A549 (cell line): ENCODE data around the gene KANK2. TPM values are rescaled to one million over a fixed set of nuclear protein-coding genes. Genes with fewer than 3 reads are reported as not detected.

Source experiments
- ATAC-seq, 2 experiments: fragments of 200-7000 bp in 1 of 2; fragments of >200 bp in 1 of 2; cut with Nextera tagmentation in 1 of 2; cut with Tn5 transposase in 1 of 2; 3 replicates each; pipeline versions ENCODE4 v1.8.0 to v1.9.1; 2018 to 2020; ENCODE audit warnings: mild to moderate bottlenecking in 1 of 2, moderate library complexity in 1 of 2
- CTCF ChIA-PET: fragments of 300-600 bp; sonication (Branson Sonifier 250); formaldehyde crosslinking; extraction: SDS; loops from one replicate; lab custom pipeline; 2021; ENCODE audit warnings: antibody characterized with exemption, inconsistent platforms; lab: Yijun Ruan, JAX
- POLR2A ChIA-PET: fragments of 350-600 bp; formaldehyde crosslinking; extraction: SDS; loops from one replicate; lab custom pipeline; 2021; ENCODE audit warnings: antibody characterized with exemption, inconsistent platforms; lab: Yijun Ruan, JAX
- DNase-seq, 2 experiments: peaks; one replicate each; pipeline versions ENCODE4 v3.0.0 to v3.0.0-alpha.2; 2011 to 2016; ENCODE audit warnings: low read depth in 1 of 2, low spot score in 1 of 2
- FAIRE-seq: peaks from 2 replicates; lab custom pipeline; 2011; peaks lifted over from hg19 to GRCh38; lab: Jason Lieb, UNC
- H3K27ac ChIP-seq, 2 experiments: fragments of >200 bp; sonication (Bioruptor Twin); formaldehyde crosslinking; 3 replicates each; pipeline ENCODE4 v1.5.1; 2016 to 2017
- H3K4me1 ChIP-seq: fragments of >200 bp; sonication (Bioruptor Twin); formaldehyde crosslinking; 3 replicates; pipeline ENCODE4 v1.6.1; 2016
- H3K4me2 ChIP-seq: fragments of >200 bp; sonication (Bioruptor Twin); formaldehyde crosslinking; 3 replicates; pipeline ENCODE4 v1.6.1; 2016
- H3K4me3 ChIP-seq: fragments of >200 bp; sonication (Bioruptor Twin); formaldehyde crosslinking; 3 replicates; pipeline ENCODE4 v1.5.1; 2016
- H3K9me3 ChIP-seq: fragments of >200 bp; sonication (Bioruptor Twin); formaldehyde crosslinking; 3 replicates; pipeline ENCODE4 v1.6.1; 2016
- CBX2 ChIP-seq: fragments of 200-600 bp; sonication (generic); IDR thresholded peaks from 2 replicates; pipeline ENCODE4 v1.6.1; 2016; ENCODE audit warnings: low read depth, mild to moderate bottlenecking, borderline replicate concordance
- CBX8 ChIP-seq: fragments of 200-600 bp; sonication (generic); IDR thresholded peaks from 2 replicates; pipeline ENCODE4 v1.6.1; 2016
- CHD2 ChIP-seq: fragments of 150-350 bp; IDR thresholded peaks from 2 replicates; pipeline ENCODE4 v1.6.1; 2014; ENCODE audit warnings: low read length; ENCODE audit not compliant: partially characterized antibody
- CHD4 ChIP-seq: fragments of 200-600 bp; sonication (generic); IDR thresholded peaks from 2 replicates; pipeline ENCODE4 v1.6.1; 2016; ENCODE audit warnings: antibody characterized with exemption, mild to moderate bottlenecking, borderline replicate concordance
- E2F6 ChIP-seq: IDR thresholded peaks from 2 replicates; pipeline ENCODE4 v1.6.1; 2012; ENCODE audit warnings: low read depth, borderline replicate concordance
- EHMT2 ChIP-seq: fragments of 200-600 bp; sonication (generic); IDR thresholded peaks from 2 replicates; pipeline ENCODE4 v1.6.1; 2016; ENCODE audit warnings: antibody characterized with exemption, low read depth, mild to moderate bottlenecking, moderate library complexity
- EP300 ChIP-seq, 2 experiments: fragments of >200 bp; sonication (Bioruptor Twin); formaldehyde crosslinking; IDR thresholded peaks; 2 replicates in 1 of 2; 3 replicates in 1 of 2; pipeline ENCODE4 v1.6.1; 2016 to 2017
- ESRRA ChIP-seq: fragments of 150-350 bp; IDR thresholded peaks from 2 replicates; pipeline ENCODE4 v1.6.1; 2014; ENCODE audit warnings: mild to moderate bottlenecking, low read length, borderline replicate concordance
- HDAC2 ChIP-seq: fragments of 200-600 bp; sonication (generic); IDR thresholded peaks from 2 replicates; pipeline ENCODE4 v1.6.1; 2016
- HES2 ChIP-seq: fragments of >200 bp; sonication (Bioruptor Twin); formaldehyde crosslinking; IDR thresholded peaks from 2 replicates; pipeline ENCODE4 v1.6.1; 2016
- HEYL ChIP-seq: fragments of 250-450 bp; sonication (Bioruptor Pico); IDR thresholded peaks from 2 replicates; pipeline ENCODE4 v1.8.0; 2021; ENCODE audit warnings: mild to moderate bottlenecking, moderate library complexity
- HOXA7 ChIP-seq: fragments of 250-450 bp; sonication (Bioruptor Pico); IDR thresholded peaks from 2 replicates; pipeline ENCODE4 v1.5.0; 2020; ENCODE audit warnings: mild to moderate bottlenecking, moderate library complexity
- HOXB5 ChIP-seq: fragments of 250-450 bp; sonication (Bioruptor Pico); IDR thresholded peaks from 2 replicates; pipeline ENCODE4 v1.5.0; 2020; ENCODE audit warnings: mild to moderate bottlenecking, moderate library complexity
- JUN ChIP-seq, 2 experiments: fragments of >200 bp; sonication (Bioruptor Twin); formaldehyde crosslinking; IDR thresholded peaks; 2 replicates in 1 of 2; 3 replicates in 1 of 2; pipeline ENCODE4 v1.6.1; 2016 to 2017
- MYC ChIP-seq: IDR thresholded peaks from 2 replicates; pipeline ENCODE4 v1.6.1; 2012; ENCODE audit warnings: mild to moderate bottlenecking, inconsistent platforms, low read length, improper control_type of control experiment, borderline replicate concordance
- NFE2L2 ChIP-seq: fragments of 150-350 bp; conservative IDR thresholded peaks from 2 replicates; pipeline ENCODE4 v1.6.1; 2014; ENCODE audit warnings: low read length
- NPAS2 ChIP-seq: fragments of 250-450 bp; sonication (Bioruptor Pico); IDR thresholded peaks from 2 replicates; pipeline ENCODE4 v1.8.0; 2022; ENCODE audit warnings: mild to moderate bottlenecking, moderate library complexity, borderline replicate concordance
- RAD21 ChIP-seq, 2 experiments: fragments of >200 bp in 1 of 2; sonication (Bioruptor Twin) in 1 of 2; formaldehyde crosslinking in 1 of 2; IDR thresholded peaks in 1 of 2; conservative IDR thresholded peaks in 1 of 2; 2 replicates in 1 of 2; 3 replicates in 1 of 2; pipeline ENCODE4 v1.6.1; 2012 to 2018; ENCODE audit warnings: inconsistent platforms in 1 of 2
- RCOR1 ChIP-seq: fragments of 150-350 bp; IDR thresholded peaks from 2 replicates; pipeline ENCODE4 v1.6.1; 2014; ENCODE audit warnings: antibody characterized with exemption, low read length, low read depth
- SREBF2 ChIP-seq: fragments of 450-650 bp; IDR thresholded peaks from 2 replicates; pipeline ENCODE4 v1.6.1; 2014; ENCODE audit warnings: mild to moderate bottlenecking, moderate library complexity
- TFCP2L1 ChIP-seq: fragments of 250-450 bp; sonication (Bioruptor Pico); IDR thresholded peaks from 2 replicates; pipeline ENCODE4 v1.5.0; 2021; ENCODE audit warnings: mild to moderate bottlenecking
- ZC3H11A ChIP-seq: fragments of 450-650 bp; IDR thresholded peaks from 2 replicates; pipeline ENCODE4 v1.6.1; 2014; ENCODE audit warnings: antibody characterized with exemption, mild to moderate bottlenecking
- ZFP36 ChIP-seq: fragments of 450-650 bp; IDR thresholded peaks from 2 replicates; pipeline ENCODE4 v1.6.1; 2014; ENCODE audit warnings: borderline replicate concordance; ENCODE audit not compliant: partially characterized antibody
- ZNF302 ChIP-seq: fragments of 250-450 bp; sonication (Bioruptor Pico); IDR thresholded peaks from 2 replicates; pipeline ENCODE4 v1.9.0; 2021; ENCODE audit warnings: inconsistent platforms, mild to moderate bottlenecking, moderate library complexity
- ZSCAN20 ChIP-seq: fragments of 250-450 bp; sonication (Bioruptor Pico); IDR thresholded peaks from 2 replicates; pipeline ENCODE4 v1.8.0; 2022; ENCODE audit warnings: mild to moderate bottlenecking, moderate library complexity
- WGBS: methylation state at CpG from one replicate; pipeline ENCODE4 v1.1.6; 2017; ENCODE audit errors: missing lambda C conversion rate; 5-methylcytosine and 5-hydroxymethylcytosine counted together
- polyA plus RNA-seq, 4 experiments: library from polyadenylated mRNA; depleted of rRNA in 3 of 4; stranded (reverse); fragments of >200 nt; fragmentation: RNase III in 1 of 4; extraction: RNeasy Plus Mini Kit Qiagen cat#74134 plus additional on column Dnase treatment in 1 of 4; gene quantifications; 2 replicates in 3 of 4; 3 replicates in 1 of 4; pipeline ENCODE4 v1.2.3, GENCODE V29; 2011 to 2017
- TF ChIP-seq, protein P1 (sequence below): IDR thresholded peaks from 2 replicates; pipeline ENCODE4 v1.6.1; 2012
- TF ChIP-seq, protein P2 (sequence below): fragments of 250-450 bp; sonication (Bioruptor Pico); IDR thresholded peaks from 2 replicates; pipeline ENCODE4 v1.5.0; 2021; ENCODE audit warnings: mild to moderate bottlenecking, moderate library complexity, borderline replicate concordance
- TF ChIP-seq, protein P3 (sequence below): fragments of 250-450 bp; sonication (Bioruptor Pico); IDR thresholded peaks from 2 replicates; pipeline ENCODE4 v1.5.0; 2020; ENCODE audit warnings: low read depth, mild to moderate bottlenecking, moderate library complexity
- TF ChIP-seq, protein P4 (sequence below): fragments of 450-650 bp; IDR thresholded peaks from 2 replicates; pipeline ENCODE4 v1.6.1; 2014; ENCODE audit warnings: antibody characterized with exemption

The KANK2 gene
- polyA plus RNA-seq, 2 of the 4 experiments (the other 2 are of a cell fraction): 20.5 to 68.0 TPM

DNA sequence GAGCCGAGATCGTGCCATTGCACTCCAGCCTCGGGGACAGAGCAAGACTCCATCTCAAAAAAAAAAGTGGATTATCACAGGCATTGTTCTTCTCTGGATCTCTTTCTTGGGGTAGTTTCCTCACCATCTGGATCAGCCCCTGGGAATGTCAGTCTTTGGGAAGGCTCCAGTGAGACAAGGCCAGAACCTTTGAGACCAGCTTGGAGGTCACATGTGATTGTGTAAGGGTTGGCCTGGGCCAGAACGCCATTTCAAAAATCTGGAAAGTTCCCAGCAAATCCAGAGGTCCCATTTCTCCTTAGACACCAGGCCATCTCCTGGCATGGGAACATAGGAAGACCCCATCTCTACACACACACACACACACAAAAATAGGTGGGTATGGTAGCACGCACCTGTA, 27.8 kb upstream of the KANK2 start:
- 0 out of 3 replicates have a peak, but pooled peaks cover 4% of the 10 kb centered on the region for H3K9me3 ChIP-seq
- WGBS: 92% methylated on average over 5 of the region's 5 CpGs
- TF ChIP-seq EP300 (IDR thresholded peaks at IDR 0.05) (no peak), TFCP2L1 (no peak), HES2 (no peak), ZNF302 (CRISPR knock-in tag) (no peak), HOXB5 (CRISPR knock-in tag) (no peak), NFE2L2 (no peak), SREBF2 (no peak), ESRRA (no peak), MYC (no peak), CHD4 (no peak), ZSCAN20 (no peak), E2F6 (no peak), ZFP36 (no peak), JUN (IDR thresholded peaks at IDR 0.05) (no peak)
- TF ChIP-seq, protein P1, sequence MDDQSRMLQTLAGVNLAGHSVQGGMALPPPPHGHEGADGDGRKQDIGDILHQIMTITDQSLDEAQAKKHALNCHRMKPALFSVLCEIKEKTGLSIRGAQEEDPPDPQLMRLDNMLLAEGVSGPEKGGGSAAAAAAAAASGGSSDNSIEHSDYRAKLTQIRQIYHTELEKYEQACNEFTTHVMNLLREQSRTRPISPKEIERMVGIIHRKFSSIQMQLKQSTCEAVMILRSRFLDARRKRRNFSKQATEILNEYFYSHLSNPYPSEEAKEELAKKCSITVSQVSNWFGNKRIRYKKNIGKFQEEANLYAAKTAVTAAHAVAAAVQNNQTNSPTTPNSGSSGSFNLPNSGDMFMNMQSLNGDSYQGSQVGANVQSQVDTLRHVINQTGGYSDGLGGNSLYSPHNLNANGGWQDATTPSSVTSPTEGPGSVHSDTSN: no peak
- TF ChIP-seq, protein P2, sequence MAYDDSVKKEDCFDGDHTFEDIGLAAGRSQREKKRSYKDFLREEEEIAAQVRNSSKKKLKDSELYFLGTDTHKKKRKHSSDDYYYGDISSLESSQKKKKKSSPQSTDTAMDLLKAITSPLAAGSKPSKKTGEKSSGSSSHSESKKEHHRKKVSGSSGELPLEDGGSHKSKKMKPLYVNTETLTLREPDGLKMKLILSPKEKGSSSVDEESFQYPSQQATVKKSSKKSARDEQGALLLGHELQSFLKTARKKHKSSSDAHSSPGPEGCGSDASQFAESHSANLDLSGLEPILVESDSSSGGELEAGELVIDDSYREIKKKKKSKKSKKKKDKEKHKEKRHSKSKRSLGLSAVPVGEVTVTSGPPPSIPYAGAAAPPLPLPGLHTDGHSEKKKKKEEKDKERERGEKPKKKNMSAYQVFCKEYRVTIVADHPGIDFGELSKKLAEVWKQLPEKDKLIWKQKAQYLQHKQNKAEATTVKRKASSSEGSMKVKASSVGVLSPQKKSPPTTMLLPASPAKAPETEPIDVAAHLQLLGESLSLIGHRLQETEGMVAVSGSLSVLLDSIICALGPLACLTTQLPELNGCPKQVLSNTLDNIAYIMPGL (CRISPR knock-in tag): no peak
- TF ChIP-seq, protein P3, sequence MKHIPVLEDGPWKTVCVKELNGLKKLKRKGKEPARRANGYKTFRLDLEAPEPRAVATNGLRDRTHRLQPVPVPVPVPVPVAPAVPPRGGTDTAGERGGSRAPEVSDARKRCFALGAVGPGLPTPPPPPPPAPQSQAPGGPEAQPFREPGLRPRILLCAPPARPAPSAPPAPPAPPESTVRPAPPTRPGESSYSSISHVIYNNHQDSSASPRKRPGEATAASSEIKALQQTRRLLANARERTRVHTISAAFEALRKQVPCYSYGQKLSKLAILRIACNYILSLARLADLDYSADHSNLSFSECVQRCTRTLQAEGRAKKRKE: no peak
- H3K4me1 ChIP-seq: no peaks in the 10 kb centered on the region
- CTCF ChIA-PET: interaction anchor here (0.8 kb wide), 1 partner anchor 137 kb away, joined by 3 read pairs; no protein-coding TSS in a partner anchor
- POLR2A ChIA-PET: no interaction called here
- no peak for DNase-seq
- no peak for FAIRE-seq
- no peak overlapping the region for H3K4me2 ChIP-seq
- no peak overlapping the region for H3K27ac ChIP-seq
- ATAC-seq: no peak
- H3K4me3 ChIP-seq: no peak overlapping the region

- FAIRE-seq (no peak), DNase-seq (no peak)
- WGBS: 93% methylated on average over 7 of the region's 7 CpGs
Observed at GRCh38 chr19:11224429-11224828, 27.1 kb upstream of the KANK2 start.

GRCh38 chr19:11223200-11223599, 25.9 kb upstream of the KANK2 start:
- H3K9me3 ChIP-seq: 0 out of 3 replicates have a peak, but pooled peaks cover 4% of the 10 kb centered on the region
- no peak for FAIRE-seq
- CTCF ChIA-PET: interaction anchor here (1.2 to 1.9 kb wide), 3 partner anchors 16 to 21 kb away, joined by 3 to 5 read pairs (median 3); no protein-coding TSS in a partner anchor

More at GRCh38 chr19:11224429-11224828, 27.1 kb upstream of the KANK2 start:
- H3K9me3 ChIP-seq: 0 out of 3 replicates have a peak, but pooled peaks cover 4% of the 10 kb centered on the region
- no peak overlapping the region for H3K4me3 ChIP-seq
- ATAC-seq: no peak
- POLR2A ChIA-PET: interaction anchor here (0.6 kb wide), 1 partner anchor 256 kb away, joined by 3 read pairs; no protein-coding TSS in a partner anchor
- TF ChIP-seq HDAC2 (no peak), EP300 (IDR thresholded peaks at IDR 0.05) (no peak), CBX8 (no peak), NPAS2 (CRISPR knock-in tag) (no peak)
- H3K4me2 ChIP-seq: no peak overlapping the region
- CTCF ChIA-PET: interaction anchor here (0.6 to 1.2 kb wide), 3 partner anchors 17 to 288 kb away, joined by 3 to 4 read pairs (median 3); no protein-coding TSS in a partner anchor
- no peaks in the 10 kb centered on the region for H3K4me1 ChIP-seq
- no peak overlapping the region for H3K27ac ChIP-seq

More at GRCh38 chr19:11223200-11223599, 25.9 kb upstream of the KANK2 start:
- no peaks in the 10 kb centered on the region for H3K4me1 ChIP-seq
- no peak overlapping the region for H3K4me2 ChIP-seq
- DNase-seq: peak in 1 of 2 experiments; percentile 31
- no peak overlapping the region for H3K27ac ChIP-seq
- ATAC-seq: peak in 1 of 2 experiments; percentile 31; a peak in 2 of 6 replicates
- no peak overlapping the region for H3K4me3 ChIP-seq
- POLR2A ChIA-PET: no interaction called here
- no peak for TF ChIP-seq HEYL
- no peak for TF ChIP-seq EHMT2
- TF ChIP-seq ZC3H11A: no peak
- TF ChIP-seq, protein P3: no peak
- no peak for TF ChIP-seq RCOR1
- no peak for TF ChIP-seq EP300 (IDR thresholded peaks at IDR 0.05)
- no peak for TF ChIP-seq CBX8
- TF ChIP-seq CBX2: no peak
- TF ChIP-seq RAD21 (conservative IDR thresholded peaks at IDR 0.05 in 1 of 2, IDR thresholded peaks at IDR 0.05 in 1 of 2): no peak
- no peak for TF ChIP-seq CHD2
- no peak for TF ChIP-seq HOXA7
- TF ChIP-seq, protein P4, sequence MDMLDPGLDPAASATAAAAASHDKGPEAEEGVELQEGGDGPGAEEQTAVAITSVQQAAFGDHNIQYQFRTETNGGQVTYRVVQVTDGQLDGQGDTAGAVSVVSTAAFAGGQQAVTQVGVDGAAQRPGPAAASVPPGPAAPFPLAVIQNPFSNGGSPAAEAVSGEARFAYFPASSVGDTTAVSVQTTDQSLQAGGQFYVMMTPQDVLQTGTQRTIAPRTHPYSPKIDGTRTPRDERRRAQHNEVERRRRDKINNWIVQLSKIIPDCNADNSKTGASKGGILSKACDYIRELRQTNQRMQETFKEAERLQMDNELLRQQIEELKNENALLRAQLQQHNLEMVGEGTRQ: no peak
- 86% methylated on average over 3 of the region's 3 CpGs for WGBS
